Left lobe of liver (tissue), 2 donors: ENCODE data around the gene NPAS3. TPM values are rescaled to one million over a fixed set of nuclear protein-coding genes. Genes with fewer than 3 reads are reported as not detected.

Source experiments
- ATAC-seq: fragments of 200-7000 bp; cut with Tn5 transposase; one replicate; pipeline ENCODE4 v1.9.1; 2020; ENCODE audit warnings: mild to moderate bottlenecking, moderate library complexity
- DNase-seq: peaks from one replicate; pipeline ENCODE4 v3.0.0-alpha.2; 2020; ENCODE audit warnings: low spot score
- total RNA-seq: library from RNA; stranded (reverse); gene quantifications from one replicate; pipeline ENCODE4 v1.2.1, GENCODE V29; 2021
- donor health status: DM: no; HTN: no; CAD: no; lungs with moderate emphysema.
- donor health status: DM: no; HTN: yes; CAD: no.

The NPAS3 gene
- total RNA-seq, 1 donor from 2014 or later = not detected

- DNase-seq (no peak), ATAC-seq (no peak)
Observed at GRCh38 chr14:33460164-33460563, 521.5 kb downstream of the NPAS3 start.

DNA sequence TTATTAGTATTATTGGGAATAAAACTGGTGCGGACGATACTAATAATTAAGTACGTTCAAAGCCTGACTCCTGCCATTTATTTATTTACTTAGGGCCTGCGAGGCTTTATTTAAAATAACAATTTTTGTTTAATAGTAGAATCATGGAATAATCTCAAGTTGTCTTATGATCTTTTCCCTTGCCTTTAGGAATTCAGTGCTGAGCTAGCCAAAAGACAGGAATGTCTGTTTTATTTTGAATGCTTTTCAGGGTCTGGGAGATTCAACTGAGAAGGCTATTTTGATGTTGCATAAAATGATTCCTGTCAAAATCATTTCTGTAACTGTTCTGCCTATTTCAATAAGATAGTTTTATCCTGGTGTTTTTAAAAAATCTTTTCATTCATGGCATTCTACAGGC lies 522.4 kb downstream of the NPAS3 start:
- ATAC-seq = no peak
- no peak for DNase-seq

DNA sequence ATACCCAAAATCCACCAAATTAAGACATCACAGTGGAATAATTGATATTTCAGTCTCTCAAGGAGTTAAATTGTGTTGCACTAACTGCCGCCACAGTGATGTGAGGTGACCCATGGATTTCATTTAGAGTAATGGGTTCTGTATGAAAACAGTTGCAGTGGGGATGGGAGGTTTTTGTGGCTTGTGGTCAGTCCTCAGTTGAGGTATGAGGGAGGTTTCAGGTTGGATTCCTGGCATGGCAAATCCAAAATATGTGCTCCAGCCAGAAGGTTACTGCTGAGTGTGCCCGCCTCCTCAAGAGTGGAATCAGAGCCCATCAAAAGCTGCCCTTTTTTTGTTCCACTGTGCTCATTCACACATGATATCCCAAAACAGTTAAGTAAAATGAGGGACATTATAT lies 525.1 kb downstream of the NPAS3 start:
- no peak for DNase-seq
- ATAC-seq = no peak

GRCh38 chr14:33464254-33464962 lies 525.7 kb downstream of the NPAS3 start:
- no peak for ATAC-seq

GRCh38 chr14:33465846-33466700 lies 527.4 kb downstream of the NPAS3 start:
- ATAC-seq = no peak
- no peak for DNase-seq

More at GRCh38 chr14:33464254-33464962, 525.7 kb downstream of the NPAS3 start:
- no peak for DNase-seq

DNA sequence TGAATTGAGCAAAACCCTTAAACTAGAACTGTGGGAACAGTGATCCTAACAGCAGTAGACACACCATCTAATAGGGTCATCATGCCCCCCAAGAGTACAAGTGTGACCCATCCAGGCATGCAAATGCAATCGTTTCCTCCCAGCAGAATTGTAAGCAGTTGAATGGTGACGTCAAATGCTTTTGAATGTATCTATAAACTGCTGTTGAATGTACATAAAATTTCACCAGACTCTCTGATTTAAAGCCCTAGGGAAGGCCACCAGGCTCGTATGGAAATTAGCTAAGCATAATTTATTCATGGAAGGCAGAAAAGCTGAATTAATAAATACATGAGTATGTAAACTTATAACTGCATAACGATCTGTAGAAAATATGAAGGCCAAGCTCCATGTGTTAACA lies 529.3 kb downstream of the NPAS3 start:
- ATAC-seq (no peak), DNase-seq (no peak)

GRCh38 chr14:33469898-33470297 lies 531.2 kb downstream of the NPAS3 start:
- ATAC-seq (no peak), DNase-seq (no peak)

GRCh38 chr14:33471776-33472175 lies 533.1 kb downstream of the NPAS3 start:
- DNase-seq (no peak), ATAC-seq (no peak)

GRCh38 chr14:33475623-33476022 lies 536.9 kb downstream of the NPAS3 start:
- DNase-seq = no peak
- ATAC-seq = no peak

DNA sequence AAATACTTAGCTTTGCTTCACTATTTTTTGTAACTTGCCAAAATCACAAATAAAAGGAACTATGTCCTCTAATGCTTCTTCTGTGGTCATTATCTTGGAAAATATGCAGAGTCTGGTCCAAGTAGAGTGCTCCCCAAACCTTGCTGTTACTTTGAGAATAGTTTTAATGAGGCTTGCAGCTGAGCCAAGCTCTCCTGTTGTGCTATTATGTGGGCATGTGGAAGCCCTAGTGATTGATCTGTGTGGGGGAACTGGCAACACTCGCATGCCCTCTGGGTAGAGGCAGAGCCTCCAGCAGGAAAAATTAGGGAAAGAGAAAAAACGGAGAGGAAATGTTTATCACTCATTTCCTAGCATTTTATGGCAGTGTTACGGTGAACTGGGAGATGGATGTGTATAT lies 539.1 kb downstream of the NPAS3 start:
- ATAC-seq (no peak), DNase-seq (no peak)

GRCh38 chr14:33480071-33480886 lies 541.6 kb downstream of the NPAS3 start:
- ATAC-seq (no peak), DNase-seq (no peak)

DNA sequence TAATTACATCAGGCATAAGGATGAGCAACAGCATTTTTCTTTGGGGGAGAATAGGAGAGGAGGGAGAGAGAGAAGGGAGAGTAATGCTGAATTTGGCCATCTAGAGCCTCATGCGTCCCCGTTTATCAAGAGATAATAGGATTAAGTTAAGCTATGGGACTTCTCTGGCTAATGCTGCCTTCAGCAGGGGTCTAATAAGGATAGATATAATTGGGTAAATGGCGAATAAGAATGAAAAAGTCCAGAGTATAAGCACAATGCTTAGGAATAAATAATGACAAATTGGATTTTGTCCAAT lies 542.2 kb downstream of the NPAS3 start:
- DNase-seq = no peak
- no peak for ATAC-seq

DNA sequence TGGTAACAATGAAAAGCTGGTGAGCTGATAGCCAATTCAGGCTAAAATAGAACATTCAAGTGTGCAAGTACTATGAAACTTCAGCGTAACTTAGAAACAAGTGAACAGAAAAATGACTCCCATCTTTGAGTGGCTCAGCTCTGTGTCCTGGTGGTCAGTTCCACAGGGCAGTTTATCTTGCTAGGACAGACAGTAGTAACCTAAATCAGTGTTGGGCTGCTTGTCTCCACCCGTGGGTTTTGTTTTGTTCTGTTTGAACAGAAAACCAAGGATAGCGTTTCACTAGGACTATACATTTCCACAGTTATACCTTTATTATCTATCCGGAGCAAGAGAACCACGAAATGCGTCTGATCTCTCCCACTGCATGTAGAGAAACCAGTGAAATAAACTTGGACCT lies 544.4 kb downstream of the NPAS3 start:
- no peak for DNase-seq
- ATAC-seq = no peak

DNA sequence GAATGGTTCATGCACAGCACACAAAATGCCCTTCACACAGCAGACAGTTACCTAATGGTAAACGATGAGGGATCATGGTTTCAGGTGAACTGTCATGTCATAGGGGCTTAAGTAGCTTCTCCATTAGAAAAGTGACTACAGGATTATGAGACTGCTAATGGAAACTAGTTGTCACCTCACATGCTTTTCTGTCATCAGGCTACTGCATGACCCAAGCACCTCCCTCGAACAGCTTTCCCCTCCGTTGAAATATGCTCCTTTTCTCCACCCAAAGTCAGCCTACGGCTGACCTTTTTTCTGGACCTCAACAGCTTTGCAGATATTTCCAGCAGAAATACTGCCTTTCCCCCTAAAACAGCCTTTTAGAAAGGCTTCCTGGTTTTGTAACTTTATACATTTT lies 544.9 kb downstream of the NPAS3 start:
- DNase-seq = no peak
- no peak for ATAC-seq

DNA sequence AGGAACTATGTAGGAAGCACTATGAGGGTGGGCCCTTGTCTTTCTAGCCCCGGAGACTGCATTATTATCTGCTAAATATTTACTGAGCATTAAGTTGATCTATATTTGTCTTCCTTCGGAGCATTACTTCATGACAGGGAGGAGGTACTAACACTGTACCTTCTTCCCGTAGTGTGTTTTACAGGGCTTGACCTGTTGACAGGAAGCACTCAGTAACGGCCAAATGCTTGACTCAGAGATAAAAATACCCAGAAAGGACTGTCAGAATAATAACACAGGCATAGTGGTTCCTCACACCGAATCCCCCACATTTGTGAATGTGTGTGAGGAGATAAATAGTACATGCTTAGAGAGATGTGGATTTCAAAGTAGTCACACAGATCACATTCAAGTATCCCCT lies 545.6 kb downstream of the NPAS3 start:
- DNase-seq (no peak), ATAC-seq (no peak)

DNA sequence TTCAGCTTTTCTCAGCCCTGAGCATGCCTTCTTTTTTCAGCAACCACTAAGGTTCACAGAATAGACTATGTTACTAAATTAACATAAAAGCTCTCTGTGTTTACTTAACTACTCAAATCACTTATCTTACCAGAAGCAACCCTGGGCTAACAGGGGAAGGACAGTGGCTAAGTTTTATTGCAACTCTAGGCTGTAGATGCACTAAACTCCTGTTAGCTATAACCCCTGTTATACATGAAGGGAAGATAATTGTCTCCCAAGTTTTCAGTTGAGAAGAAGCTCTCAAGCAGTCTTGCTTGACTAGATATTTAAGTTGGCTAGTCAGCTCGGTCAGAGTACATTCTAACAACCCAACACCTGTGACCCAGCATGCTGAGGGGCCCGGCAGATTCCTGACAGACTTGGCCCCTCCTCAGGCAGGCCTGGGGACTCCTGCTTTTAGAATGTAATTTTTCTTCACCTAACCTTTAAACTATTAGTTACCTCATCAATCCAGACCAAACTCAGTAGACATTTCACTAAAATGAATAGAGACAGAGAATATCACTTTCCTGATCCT lies 547.7 kb downstream of the NPAS3 start:
- DNase-seq (no peak), ATAC-seq (no peak)

DNA sequence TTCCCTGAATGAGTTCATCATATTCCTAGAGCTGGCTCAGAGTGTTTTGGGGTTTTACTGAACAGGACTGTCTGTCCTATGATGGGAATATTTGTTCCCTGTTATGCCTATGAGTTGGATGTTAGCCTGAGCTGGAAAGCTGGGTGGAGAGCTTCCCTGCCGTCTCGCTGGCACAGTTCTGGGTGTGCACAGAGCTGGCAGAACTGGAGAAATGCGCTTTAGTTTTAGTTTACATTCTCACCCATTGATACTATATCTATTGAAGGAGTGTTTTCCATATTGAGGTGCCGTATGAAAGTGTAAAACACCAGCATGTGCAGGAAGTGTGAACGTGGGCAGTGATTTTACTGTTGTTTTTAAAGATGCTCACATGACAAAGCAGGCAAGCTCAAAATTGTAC lies 549.9 kb downstream of the NPAS3 start:
- ATAC-seq (no peak), DNase-seq (no peak)

DNA sequence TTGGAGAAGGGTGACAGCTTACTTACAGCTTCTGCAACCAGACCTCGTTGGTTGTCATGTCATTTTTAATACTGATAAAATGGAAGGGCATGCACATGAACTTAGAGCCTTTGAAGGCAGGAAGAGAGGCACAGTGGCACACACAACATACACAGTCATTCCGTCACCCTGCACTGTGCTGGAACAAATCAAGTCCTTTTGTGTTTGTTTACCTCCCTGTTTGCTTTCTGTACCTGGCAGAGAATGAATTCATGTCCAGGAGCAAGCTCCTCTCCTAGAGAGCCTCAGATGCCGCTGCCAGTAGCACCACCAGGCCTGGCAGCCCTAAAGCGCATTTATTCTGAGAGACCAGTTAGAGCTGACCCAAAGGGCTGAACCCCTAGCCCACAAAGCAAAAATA lies 551.9 kb downstream of the NPAS3 start:
- no peak for DNase-seq
- no peak for ATAC-seq

GRCh38 chr14:33491112-33491511 lies 552.4 kb downstream of the NPAS3 start:
- no peak for ATAC-seq
- DNase-seq = no peak

DNA sequence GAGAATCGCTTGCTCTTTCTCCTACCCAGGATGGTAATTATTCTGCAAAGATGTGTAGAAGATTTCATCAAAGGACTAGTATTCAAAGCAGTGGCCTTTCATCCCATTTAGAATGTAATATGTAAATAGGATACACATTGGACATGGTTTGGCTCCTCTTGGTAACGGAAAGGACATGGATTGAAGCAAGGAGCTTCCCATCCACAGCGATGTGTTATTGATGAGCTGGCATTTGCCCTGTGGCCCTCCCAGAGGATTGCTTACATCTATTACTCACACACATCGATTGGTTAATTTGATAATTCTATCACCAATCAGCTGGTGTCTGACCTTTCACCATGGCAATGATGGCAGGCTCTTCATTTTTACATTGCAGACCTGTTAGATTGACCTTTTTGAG lies 553.8 kb downstream of the NPAS3 start:
- DNase-seq (no peak), ATAC-seq (no peak)

DNA sequence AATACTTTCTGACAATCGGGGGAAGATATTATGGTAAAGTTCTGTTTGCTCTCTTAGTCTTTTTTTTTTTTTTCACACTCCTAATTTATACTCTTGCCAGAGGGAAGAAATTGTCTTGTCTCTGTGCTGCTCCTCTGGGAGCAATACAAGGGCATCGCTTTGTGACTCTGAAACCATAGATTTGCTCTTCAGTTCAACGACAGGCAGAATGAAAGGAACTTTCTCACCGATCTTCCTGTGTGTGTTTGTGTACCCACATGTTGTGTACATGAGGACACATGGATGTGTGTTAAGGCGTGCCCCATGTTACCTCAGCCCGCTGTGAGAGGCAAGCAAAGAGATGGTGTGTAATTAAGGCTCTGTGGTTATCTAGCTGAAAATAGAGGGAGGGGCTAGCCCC lies 554.6 kb downstream of the NPAS3 start:
- ATAC-seq = no peak
- DNase-seq = no peak
